Umbilical cord (tissue), 2 donors: ENCODE results near the gene PRDM16. TPM values are rescaled to one million over a fixed set of nuclear protein-coding genes. Genes with fewer than 3 reads are reported as not detected.
"Not testable (repeated sequence)": the region's sequence is repeated elsewhere in the genome, so short reads cannot be mapped to it uniquely, and the experiment has no call there.

Experiments used
- DNase-seq: peaks from one replicate; pipeline ENCODE4 v3.0.0-alpha.2; 2015; ENCODE audit warnings: low spot score
- total RNA-seq: library from RNA; depleted of rRNA; stranded (reverse); fragments of >200 nt; gene quantifications from one replicate; pipeline ENCODE4 v1.2.3, GENCODE V29; 2014; ENCODE audit warnings: low replicate concordance; ENCODE audit not compliant: insufficient read depth

Gene PRDM16
- total RNA-seq, 1 donor from 2014 or later = 6.3 TPM

DNA sequence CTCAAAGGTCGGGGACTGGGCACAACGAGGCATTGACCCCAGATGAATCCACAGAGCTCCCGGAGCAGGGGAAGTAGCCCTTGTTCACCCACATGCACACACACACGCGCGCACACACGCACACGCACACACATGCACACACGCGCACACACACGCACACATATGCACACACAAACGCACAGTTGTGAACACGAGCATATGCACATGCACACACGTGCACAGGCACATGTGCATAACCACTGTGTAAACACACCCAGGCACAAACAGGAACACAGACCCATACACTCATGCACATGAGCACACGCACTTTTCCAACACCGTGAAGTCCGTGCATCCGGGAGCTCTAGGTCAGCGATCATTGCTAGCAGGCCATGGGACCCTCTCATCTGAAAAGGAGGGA is 208.6 kb downstream of the PRDM16 start:
- no peak for DNase-seq

DNA sequence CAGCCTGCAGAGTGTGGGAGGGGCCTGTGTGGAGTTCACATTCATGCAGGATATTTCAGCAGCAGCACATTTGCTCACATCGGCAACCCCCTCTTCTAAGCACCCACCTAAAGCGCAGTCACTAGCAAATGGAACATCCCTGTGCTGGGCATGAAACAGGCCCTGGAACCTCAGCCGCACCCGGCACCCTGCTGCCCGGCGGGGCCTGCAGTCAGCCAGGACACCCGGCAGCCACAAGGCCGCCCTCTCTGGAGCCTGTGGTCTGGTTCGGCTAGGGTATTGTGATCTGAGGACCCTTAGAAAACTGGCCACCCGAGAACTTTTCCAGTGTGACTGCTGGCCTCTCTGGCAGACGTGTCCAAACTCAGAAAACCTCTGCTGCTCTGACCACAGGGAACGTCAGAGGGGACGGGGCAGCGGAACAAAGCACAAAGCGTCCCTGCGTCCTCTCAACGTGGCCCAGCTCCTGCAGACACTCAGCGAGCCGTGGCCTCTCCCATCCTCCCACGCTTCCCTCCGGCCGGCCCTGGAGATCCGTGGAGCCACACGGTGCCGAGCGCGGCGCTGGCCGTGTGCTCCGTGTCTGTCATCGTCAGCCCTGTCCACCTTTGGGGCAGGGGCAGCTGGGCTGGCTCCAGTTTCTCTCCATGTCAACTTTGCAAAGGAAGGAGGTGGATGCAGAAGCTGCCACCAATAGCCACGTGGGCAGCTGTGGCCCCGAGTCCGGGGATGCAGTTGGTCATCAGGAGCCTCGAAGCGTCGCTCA is 209.6 kb downstream of the PRDM16 start:
- no peak for DNase-seq

DNA sequence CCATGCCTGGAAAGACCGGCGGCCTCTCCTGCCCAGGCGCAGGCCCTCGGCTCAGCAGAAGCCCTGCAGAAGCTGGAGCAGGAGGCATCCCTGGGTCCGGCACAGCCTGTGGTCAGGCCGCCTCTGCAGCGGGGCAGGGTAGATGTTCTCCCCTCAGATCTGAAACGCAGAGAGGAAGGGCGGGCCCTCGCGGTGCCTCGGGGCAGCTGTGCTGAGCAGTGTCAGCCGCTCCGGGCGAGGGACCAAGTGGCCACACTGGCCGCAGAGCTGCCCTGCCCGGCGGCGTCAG is 210.1 kb downstream of the PRDM16 start:
- DNase-seq = no peak

DNA sequence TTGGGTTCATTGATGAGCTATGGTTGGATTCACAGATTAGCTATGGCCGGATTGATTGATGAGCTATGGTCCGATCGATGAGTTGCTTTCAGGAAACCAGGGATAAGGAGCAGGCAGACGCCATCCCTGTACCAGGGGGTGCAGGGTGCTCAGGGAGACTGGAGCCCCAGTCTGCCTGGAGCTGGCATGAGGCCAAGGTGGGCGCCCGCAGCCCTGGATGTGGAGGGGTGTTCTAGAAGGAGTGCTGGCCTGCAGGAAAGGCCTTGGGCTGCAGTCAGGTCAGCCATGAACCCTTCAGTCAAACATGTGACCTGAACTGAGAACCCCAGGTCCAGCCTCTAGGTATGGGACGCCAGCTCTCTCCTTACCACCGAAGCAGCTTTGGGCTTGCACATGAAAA is 212.7 kb downstream of the PRDM16 start:
- no peak for DNase-seq

DNA sequence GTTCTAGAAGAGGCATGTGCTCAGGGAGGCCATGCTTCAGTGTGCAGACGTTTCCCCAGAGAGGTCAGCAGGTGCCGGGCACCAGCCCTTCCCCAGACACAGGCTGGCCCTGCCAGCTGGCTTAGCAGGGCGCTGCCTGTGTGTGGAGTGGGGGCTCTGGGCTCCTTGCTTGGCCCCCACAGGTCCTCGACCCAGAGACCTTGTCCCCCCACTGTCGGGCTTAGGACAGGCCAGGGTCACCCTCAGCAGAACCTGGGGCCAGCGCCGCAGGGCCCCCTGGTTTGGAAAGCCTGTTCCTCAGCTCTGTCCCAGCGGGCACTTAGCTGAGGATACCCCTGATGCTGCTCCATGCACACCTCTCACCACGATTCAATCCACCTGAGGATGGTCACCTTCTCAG is 213.2 kb downstream of the PRDM16 start:
- no peak for DNase-seq

DNA sequence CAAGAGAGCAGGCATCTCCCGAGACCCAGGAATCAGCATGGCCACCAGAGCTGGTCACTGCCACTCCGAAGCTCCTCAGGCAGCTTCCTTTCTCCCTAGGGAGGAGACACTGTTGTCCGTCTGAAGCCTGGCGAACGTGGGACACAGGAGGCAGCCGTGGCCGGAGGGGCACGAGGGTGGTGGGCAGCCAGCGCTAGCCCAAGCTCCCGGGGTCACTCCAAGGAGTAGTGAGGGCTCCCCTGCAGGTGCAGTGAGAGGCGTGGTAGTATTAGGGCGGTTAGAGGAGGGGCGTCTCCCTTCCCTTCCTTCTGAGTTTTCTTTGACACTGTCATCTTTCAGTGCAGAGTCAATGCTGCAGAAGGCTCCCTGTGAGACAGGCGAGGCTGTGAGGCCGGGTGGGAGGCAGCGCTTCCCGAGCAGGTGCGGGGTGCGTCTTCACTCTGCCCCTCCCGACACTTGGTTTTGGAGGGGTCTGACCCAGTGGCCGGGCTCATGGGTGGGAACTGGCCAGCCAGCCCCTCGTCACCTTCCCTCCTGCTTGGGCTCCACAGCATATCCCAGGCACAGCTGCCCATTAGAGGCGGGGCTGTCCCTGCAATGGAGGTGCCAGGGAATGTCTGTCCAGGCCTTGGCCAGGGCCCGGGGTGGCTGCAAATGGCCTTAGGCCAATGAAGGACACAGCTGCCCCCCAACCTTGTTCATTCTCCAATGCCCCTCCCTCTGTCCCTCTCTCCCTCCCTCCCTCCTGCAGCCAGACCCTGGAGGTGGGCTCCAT is 213.8 kb downstream of the PRDM16 start:
- DNase-seq = no peak

DNA sequence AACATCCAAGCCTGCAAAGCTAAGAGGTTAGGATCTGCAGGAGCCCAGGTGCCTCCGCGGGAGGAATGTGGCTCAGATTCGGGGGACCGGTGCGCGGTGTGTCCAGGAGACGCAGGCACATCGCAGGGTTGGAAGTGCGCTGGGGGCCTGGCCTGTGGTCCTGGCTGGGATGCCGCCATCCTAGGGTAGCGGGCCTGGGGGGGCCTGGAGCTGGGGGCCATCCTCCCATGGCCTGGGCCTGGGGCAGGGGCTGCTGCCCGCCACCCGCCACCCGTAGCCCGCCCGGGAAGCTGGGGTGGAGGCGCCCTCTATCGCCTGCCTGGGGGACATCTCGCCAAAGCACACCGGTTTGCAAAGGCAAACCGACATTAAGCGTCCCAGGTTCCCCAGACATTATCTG is 214.8 kb downstream of the PRDM16 start:
- DNase-seq = peak; percentile 16

DNA sequence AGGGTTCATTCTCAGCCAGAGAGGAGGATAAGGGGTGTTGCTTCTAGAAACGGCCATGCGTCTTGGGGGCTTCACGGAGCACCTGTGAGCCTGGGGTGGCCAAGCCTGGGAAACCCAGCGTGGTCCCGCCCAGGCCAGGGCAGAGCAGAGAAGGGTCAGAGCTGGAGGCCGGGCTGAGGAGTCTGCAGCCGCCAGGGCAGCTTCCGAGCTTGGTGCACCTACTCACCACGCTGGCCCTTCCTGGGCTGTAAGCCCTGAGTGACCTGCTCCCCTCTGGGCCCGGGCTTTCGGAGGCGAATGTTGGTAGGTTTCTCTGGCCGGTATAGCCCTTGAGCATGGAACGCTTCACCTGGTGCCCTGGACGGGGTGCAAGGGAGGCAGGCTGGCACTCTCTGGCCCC is 215.7 kb downstream of the PRDM16 start:
- DNase-seq = no peak

DNA sequence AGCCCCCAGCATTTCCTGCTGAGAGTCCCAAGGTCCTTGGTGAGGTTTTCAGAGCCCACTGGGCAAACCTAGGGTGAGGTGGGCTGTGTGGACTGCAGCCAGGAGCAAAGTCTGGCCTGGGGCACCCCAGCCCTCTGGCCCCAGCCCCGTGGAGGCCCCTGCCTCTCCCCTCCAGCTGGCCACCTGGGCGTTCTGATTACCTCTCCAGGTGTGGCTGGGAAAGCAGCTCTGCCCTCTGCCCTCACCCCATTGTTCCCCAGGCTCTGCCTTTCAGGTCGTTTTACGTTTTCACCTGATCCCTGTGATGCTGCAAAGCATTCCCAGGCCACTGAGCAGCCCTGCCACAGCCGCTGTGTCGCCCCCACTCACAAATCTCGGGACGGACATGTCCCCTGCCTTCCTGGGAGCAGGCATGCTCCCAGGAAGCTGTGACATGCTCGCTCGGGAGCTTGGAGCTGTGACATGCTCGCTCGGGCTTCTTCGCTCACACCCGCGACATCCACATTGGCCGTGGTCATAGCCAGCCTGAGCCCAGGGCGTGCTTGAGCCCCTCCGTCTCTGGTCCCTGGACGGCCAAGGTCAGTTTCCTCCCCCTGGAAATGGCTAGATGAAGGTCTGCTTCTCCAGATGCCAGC is 216.2 kb downstream of the PRDM16 start:
- no peak for DNase-seq

DNA sequence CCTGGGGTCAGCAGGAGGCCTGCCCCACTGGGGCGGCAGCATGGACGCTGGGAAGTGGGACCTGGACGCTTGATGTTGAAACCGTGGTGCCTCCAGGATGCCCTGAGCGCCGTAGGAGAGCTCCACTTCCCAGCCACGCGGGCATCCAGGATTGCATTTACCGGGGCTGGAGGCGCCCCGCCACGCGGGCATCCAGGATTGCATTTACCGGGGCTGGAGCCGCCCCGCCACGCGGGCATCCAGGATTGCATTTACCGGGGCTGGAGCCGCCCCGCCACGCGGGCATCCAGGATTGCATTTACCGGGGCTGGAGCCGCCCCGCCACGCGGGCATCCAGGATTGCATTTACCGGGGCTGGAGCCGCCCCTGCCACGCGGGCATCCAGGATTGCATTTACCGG is 218.1 kb downstream of the PRDM16 start:
- DNase-seq = not testable (repeated sequence)

DNA sequence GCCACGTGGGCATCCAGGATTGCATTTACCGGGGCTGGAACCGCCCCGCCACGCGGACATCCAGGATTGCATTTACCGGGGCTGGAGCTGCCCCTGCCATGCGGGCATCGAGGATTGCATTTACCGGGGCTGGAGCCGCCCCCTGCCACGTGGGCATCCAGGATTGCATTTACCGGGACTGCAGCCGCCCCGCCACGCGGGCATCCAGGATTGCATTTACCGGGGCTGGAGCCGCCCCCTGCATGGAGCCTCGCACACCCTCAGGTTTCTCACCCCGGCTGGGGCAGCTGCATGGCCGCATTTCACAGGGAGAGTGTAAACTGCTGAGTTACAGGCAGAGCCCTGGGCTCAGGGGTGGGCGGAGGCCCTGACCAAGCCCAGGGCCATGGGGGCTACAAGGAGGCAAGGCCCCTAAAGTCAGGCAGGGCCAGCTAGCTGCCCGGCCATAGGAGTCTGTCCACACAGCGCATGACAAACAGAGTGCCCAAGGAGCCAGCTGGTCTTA is 218.7 kb downstream of the PRDM16 start:
- DNase-seq = no peak

DNA sequence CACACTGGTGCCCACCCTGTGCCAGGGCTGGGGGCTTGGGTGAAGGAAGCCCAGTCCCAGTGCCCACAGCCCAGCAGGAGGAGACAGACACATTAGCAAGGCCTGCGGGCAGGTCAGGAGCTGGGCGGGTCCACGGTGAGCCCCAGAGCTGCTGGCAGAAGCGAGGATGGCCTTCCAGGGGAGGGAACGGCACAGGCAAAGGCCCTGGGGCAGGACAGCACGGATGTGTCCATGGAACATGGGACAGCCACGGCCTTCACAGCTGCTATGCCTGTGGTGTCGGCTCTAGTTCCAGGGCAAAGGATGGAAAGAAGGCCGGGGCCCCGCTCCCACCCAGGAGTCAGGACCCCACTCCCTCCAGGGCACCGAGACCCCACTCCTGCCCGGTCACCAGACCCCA is 220.5 kb downstream of the PRDM16 start:
- no peak for DNase-seq

DNA sequence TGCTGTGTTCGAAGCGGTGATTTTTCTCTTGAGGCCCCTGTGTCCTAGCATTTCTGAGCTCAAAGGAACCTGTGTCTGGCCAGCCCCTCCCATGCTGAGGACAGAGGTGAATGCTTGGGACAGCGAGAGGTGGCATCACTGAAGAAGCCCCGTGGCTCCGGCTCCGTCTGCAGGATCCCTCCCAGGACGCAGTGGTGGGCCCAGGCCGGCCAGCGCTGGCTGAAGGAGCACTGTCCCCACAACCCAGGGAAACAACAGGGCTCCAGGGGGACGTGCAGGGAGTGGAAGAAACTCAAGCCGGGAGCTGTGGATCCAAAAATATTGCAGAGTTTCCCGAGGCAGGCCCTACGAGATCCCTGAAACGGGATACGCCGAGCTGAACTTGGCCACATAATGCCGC is 221.4 kb downstream of the PRDM16 start:
- DNase-seq = no peak

DNA sequence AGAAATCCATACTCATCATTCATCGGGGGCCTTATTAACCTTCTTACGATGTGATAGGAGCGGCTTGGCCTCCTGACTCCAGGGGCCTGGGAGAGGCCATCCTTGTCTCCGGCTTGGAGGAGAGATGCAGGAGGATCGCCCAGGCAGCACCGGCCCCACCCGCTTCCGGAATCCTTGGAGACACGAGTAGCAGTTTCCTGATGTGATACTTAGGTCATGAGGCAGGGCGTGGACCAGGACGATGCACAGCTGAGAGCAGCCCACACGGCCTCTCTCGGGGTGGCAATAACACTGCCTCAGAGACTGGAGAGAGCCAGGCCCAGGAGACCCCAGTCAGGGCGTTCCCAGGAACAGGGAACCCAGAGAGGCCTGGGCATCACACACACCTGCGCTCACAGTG is 221.9 kb downstream of the PRDM16 start:
- no peak for DNase-seq

DNA sequence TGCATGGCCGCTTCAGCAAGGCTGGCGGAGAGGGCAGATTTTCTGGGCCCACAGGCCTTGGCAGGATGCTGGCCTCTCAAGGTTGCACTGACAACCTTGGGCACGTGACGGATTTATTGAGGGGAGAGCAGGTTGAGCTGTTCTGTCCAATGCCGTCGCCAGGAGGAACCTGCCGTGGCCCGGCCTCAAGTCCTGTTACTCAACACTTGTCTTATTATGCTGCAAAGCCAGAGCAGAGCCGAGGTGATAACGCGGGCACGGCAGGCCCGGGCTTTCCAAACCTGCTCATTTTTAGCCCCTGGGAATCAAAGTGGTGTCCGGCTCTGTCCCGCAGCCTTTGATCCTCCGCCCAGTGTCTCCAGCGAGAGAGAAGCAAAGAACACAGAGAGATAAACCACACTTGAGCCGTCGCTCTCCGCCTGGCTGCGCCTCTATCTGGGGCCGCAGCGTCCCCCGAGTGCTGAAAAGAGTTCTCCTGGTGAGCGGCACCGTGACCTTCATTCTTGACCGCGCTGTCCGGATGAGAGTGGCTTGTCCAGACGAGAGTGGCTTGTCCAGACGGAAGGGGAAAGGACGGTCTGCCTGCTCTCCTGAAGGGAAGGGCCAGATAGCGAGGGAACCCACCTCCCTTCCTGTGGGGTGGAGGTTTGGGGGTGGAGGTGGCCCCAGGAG is 223.2 kb downstream of the PRDM16 start:
- no peak for DNase-seq

DNA sequence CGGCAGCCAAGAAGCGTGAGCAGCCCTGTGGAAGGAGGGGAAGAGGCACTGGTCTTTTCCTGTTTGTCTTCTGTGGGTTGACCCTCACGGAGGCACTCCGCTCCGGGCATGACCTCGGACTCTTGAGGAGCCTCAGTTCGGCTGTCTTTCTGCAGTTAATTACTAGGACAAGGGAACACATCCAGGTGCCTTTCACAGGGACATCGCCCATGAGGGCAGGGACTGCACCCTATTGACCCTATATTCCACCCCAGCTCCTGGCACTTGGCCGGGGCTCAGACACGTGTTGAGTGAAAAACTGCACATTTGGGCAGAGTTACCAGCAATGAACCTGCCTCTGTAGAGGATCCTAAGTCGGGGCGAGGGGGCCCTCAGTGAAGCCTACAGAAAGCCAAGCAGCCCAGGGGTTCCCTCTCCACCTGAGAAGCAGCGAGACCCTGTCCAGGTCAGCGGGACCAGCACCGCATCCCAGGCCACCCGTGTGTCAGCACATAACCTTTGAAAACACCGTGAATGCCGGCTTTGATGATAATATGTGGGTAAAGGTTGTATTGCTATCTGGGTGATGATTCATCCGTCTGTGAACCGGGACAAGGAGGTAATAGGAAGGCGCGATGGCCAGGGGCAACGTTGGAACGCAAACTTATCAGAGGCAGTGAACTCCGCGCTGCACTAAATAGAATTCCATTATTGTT is 224.0 kb downstream of the PRDM16 start:
- no peak for DNase-seq

DNA sequence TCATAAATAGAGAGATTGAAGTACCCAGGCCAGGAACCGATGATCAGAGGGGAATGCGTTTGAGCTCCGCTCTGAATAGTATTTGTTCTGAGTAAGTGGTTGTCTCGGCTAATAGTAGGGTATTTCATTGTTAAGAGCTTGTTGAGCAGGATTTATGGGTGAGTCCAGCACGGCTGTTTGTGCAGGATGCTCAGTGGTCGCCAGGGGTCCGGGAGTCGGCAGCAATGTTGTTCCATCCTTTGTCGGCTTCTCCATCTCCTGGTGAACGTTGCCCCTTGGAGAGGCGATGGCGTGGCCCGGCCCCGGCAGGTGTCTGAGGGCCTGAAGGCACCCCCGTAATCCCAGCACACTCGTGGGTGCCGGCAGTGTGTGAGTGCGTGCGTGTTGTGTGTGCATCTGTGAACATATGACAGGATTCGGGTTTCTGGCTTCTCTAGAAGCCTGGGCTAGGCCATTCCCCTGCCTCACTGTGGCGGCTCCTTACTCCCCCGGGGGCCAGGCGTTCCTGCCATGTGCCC is 224.6 kb downstream of the PRDM16 start:
- DNase-seq = no peak

DNA sequence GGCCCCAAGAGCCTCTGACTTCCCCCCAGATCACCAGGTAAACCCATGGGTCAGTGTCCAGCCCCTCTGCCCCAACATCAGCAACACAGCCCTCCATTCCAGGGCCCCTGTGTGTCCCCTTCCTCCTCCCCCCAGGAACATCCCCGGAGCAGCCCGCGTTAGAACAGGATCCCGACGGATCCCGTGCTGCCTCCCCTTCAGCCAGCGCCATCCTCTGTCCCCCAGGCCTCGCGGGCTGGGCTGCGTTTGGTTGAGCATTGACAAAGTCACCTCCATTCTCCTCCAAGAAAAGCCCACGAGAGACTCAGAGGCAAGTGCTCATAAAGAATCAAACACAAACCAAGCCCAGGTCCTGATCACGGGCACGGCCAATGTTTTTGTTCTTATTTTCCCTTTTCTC is 225.4 kb downstream of the PRDM16 start:
- DNase-seq = no peak

DNA sequence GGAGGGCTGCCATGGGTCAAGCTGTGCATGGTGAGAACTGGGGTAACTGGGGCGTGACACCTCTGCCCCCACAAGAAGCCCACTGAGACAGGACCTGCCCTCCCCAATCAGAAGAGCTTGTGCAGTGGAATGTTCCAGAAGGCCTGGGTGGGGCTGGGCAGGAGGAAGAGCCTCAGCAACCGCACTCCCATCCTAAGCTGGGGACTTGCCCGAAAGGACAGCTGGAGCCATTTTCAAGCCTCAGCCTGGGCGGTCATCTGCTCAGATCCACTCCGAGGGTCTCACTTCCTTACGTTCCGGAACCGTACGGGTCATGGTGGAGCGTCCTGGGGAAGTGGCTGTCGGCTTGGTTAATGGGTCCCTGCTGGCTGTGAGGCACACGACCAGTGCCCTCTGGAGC is 226.8 kb downstream of the PRDM16 start:
- no peak for DNase-seq

DNA sequence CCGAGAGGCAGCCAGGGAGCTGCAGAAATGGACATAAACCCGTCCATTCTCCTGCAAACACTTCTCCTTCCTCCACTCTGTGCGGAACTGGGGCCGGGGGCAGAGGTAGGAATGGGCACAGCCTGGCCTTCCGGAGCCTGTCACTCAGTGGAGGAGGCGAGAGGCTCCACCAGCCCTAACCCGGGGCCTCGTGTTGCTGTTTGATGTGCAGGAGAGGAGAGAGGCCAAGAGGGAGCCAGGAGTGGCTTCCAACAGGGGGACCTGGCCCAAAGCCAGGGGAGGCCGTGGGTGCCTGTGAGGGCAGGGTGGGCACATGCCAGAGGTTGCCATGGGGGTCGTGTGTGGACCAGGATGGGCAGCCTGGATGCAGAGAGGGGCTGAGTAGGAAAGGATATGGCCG is 227.3 kb downstream of the PRDM16 start:
- DNase-seq = no peak

DNA sequence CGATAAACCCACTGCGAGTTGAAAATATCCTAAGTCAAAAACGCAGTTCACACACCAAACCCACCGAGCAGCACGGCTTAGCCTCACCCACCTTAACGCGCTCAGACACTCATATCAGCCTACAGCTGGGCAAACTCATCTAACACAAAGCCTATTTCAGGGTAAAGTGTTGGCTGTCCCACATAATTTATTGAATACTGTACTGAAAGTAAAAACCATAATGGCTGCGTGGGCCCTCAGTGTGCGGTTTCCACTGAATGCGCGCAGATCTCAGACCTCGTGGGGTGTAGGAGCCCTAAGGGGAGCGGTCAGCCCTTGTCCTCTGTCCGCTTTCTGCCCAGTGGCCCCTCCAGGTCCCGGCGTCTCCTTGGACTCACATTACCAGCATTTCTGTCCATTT is 227.8 kb downstream of the PRDM16 start:
- no peak for DNase-seq
